Measurements from ENCODE around the gene MAP1LC3A.

MAP1LC3A gene

GRCh38 chr20:34577061-34577460, 18.5 kb downstream of the MAP1LC3A start:
- DNase-seq (ENCODE audit: low spot score), result no peak

GRCh38 chr20:34578025-34578424, 19.5 kb downstream of the MAP1LC3A start:
- no peak for DNase-seq (ENCODE audit: low spot score)

DNA sequence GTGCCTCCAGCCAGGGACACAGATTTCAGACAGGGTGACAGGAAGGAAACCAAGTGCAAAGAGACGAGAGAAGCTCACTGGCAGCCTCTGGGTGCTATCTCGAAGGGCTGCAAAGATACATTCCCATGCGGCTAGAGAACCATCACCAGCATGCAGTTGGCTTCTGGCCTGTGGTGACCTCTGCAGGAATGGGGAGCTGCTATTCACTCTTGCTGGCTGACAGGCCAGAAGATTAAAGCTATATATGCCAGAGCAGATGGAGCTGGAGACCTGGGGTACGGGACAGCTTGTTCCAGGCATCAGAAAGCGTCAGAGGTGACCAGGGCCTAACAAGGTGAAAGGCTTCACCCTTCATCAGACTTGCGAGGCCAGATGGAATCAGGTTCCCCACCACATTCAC, 20.0 kb downstream of the MAP1LC3A start:
- no peak for DNase-seq (ENCODE audit: low spot score)

- DNase-seq (ENCODE audit: low spot score), result no peak
These were observed 20.9 kb downstream of the MAP1LC3A start for GRCh38 chr20:34579191-34579978.

- DNase-seq (ENCODE audit: low spot score), result peak; percentile 15
These were observed 21.7 kb downstream of the MAP1LC3A start for GRCh38 chr20:34579979-34580940.

- DNase-seq (ENCODE audit: low spot score), result no peak
These were observed 23.0 kb downstream of the MAP1LC3A start for GRCh38 chr20:34581341-34582184.

DNA sequence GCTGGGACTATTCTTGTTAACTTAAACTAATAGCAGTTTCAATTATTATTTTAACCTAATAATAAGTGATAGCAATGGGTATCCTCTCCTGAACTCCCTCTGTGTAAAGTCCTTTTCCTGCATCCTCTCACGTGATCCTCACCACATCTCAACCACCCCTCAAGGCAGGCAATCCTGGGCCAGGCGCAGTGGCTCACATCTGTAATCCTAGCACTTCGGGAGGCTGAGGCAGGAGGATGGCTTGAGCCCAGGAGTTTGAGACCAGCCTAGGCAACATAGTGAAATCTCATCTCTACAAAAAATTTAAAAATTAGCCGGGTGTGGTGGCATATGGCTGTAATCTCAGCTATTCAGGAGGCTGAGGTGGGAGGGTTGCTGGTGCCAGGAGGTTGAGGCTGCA, 23.7 kb downstream of the MAP1LC3A start:
- DNase-seq (ENCODE audit: low spot score), result no peak

DNA sequence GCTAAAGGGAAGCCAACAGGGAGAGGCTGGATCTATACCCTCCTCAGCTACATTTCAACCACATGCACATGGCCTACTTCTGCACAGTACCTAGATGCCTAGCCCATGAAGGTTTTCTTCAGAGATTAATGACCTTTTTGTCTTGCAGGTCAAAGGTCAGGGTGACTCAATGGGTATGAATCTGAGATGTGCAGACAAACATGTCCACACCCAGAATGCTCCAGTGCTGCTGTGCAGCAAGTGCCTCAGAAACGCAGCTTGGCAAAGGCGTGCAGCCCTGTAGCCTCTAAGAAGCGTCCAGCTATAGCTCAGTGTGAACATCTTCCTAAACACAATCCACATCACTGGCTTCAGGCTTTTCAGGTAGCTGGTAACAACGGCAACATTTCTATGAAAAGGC, 24.4 kb downstream of the MAP1LC3A start:
- no peak for DNase-seq (ENCODE audit: low spot score)

DNA sequence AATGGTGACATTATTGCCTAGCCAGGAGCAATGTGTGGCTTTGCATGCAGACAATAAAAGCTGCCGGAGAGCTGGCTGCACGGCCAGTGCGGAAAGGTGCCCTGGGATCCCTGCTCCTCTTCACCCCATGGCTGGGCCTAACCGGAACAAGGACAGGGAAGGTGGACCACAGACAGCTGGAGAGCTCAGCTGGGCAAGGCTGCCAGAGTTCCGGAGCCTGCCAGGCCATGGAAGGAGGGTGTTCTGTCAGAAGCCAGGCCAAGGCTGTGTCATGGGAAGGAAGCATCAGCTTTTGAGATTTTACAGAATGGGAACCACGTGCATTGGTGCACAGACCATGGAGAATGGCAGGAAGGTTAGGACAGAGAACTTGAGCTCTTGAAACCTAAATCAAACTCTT, 25.0 kb downstream of the MAP1LC3A start:
- DNase-seq (ENCODE audit: low spot score), result no peak

DNA sequence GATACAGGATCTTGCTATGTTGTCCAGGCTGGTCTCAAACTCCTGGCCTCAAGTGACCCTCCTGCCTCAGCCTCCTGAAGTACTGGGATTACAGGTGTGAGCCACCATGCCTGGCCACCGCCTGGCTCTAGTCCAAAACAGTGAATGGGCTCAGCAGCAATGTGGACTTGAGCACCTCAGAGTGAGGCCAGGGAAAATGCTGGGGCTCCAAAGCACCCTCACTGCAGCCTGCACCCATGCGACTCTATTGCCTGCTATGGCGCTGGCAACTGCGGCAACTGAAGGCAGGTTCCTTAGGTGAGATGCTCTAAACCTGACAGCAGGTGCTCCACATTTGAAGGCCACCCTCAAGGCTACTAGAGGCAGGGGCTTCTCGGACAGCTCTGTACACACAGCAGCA, 26.5 kb downstream of the MAP1LC3A start:
- DNase-seq (ENCODE audit: low spot score), result no peak

GRCh38 chr20:34586488-34587163, 28.1 kb downstream of the MAP1LC3A start:
- no peak for DNase-seq (ENCODE audit: low spot score)

GRCh38 chr20:34595377-34596184, 37.1 kb downstream of the MAP1LC3A start:
- DNase-seq (ENCODE audit: low spot score), result no peak

GRCh38 chr20:34600892-34601653, 42.6 kb downstream of the MAP1LC3A start:
- no peak for DNase-seq (ENCODE audit: low spot score)

DNA sequence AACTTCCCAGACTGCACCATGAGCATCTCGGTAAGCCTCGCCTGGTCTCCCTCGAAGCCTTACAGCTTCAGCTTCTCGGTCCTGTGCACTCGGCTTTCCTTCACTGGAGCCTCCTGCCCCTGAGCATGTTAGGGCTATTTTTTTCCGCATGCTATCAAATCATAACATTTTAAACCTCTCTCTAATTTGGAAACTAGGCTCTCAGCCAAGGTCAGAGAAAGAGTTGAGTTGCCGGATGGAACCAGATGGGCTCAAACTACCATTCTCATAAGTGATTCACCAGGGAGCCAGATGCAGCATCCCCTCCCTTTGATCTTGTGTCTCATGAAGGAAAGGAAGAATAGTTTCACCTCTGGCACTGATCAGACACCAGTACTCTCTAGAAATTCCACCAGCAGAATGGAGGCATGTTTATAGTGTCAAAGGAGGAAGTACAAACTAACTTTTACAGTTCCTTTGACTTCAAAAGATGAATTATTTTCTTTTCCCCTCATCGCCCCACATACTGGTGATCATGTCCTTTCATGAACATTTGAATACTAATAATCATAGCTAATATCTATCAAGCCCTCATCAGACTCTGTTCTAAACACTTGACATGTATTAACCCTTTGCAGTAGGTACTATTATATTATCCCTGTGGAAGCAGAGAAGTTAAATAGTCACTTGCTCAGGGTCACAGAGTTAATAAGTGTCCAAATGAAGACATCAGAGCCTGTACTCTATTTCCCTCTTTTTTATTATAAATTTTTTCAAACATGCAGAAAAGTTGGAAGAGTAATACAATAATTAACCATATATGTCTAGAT, 46.7 kb downstream of the MAP1LC3A start:
- DNase-seq (ENCODE audit: low spot score), result no peak

GRCh38 chr20:34607066-34607465, 48.5 kb downstream of the MAP1LC3A start:
- DNase-seq (ENCODE audit: low spot score), result no peak

Measured in CD4-positive, alpha-beta T cell treated with Interleukin-2 at 100 ng/mL for 4 hours (primary cell).